Measurements from ENCODE around the gene OMD.

OMD gene

DNA sequence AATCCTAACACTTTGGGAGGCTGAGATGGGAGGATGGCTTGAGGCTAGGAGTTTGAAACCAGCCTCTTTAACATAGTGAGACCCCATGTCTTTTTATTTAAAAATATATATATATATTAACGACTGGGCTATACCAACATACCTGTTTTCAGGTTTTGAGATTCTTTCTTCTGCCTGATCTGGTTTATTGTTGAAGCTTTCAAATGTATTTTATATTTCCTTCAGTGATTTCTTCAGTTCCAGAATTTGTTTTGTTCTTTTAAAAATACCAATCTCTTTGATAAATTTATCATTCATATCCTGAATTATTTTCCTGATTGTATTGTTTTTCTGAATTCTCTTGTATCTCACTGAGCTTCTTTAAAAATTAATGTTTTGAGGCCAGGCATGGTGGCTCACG, 51.1 kb downstream of the OMD start:
- H3K9me3 ChIP-seq (ENCODE audit: control insufficient read depth, insufficient read depth, low read length): no peaks in the 10 kb centered on the region
- H3K36me3 ChIP-seq (ENCODE audit: control insufficient read depth, insufficient read depth, low read length): no peaks in the 10 kb centered on the region
- H3K27ac ChIP-seq (ENCODE audit: low read length): no peak overlapping the region
- no peaks in the 10 kb centered on the region for H3K27me3 ChIP-seq (ENCODE audit: control insufficient read depth, insufficient read depth, low read length)
- H3K4me1 ChIP-seq (ENCODE audit: control insufficient read depth, insufficient read depth, low read length): no peaks in the 10 kb centered on the region
- no peak overlapping the region for H3K4me3 ChIP-seq (ENCODE audit: low read length)
- no CpG with 5 or more reads among the region's 2 CpGs for WGBS (ENCODE audit: insufficient coverage, insufficient read length)
- DNase-seq (ENCODE audit: low read depth, low spot score): no peak

DNA sequence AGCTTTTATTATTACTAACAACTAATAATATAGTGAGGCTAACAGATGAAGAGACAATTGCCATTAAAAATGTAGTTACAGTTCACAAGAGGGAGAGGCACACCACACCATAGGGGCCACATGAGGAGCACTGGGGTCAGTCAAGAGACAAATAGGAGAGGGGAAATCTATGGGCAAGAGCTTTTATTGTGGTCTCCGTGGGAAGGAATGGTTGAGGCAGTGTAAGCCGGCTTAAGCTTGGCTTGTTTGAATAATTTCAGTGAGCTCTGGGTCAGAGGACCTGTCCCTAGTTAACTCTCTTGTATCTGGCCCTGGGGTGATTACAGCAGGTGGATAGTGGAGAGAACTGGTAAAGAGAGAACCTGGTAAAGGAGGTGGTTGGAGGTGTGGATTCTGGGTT, 55.2 kb downstream of the OMD start:
- no peak overlapping the region for H3K27ac ChIP-seq (ENCODE audit: low read length)
- no CpG with 5 or more reads among the region's 2 CpGs for WGBS (ENCODE audit: insufficient coverage, insufficient read length)
- H3K4me3 ChIP-seq (ENCODE audit: low read length): no peak overlapping the region
- H3K36me3 ChIP-seq (ENCODE audit: control insufficient read depth, insufficient read depth, low read length): no peaks in the 10 kb centered on the region
- DNase-seq (ENCODE audit: low read depth, low spot score): no peak
- H3K9me3 ChIP-seq (ENCODE audit: control insufficient read depth, insufficient read depth, low read length): no peaks in the 10 kb centered on the region
- no peaks in the 10 kb centered on the region for H3K27me3 ChIP-seq (ENCODE audit: control insufficient read depth, insufficient read depth, low read length)
- H3K4me1 ChIP-seq (ENCODE audit: control insufficient read depth, insufficient read depth, low read length): no peaks in the 10 kb centered on the region

Data from iPS DF 6.9 (cell line).